ENCODE results near the gene PPT2. TPM values are rescaled to one million over a fixed set of nuclear protein-coding genes. Genes with fewer than 3 reads are reported as not detected.
"Not testable (repeated sequence)": the region's sequence is repeated elsewhere in the genome, so short reads cannot be mapped to it uniquely, and the experiment has no call there.

PPT2 gene
- total RNA-seq, 1 experiment from 2014 or later: 46.3 TPM

DNA sequence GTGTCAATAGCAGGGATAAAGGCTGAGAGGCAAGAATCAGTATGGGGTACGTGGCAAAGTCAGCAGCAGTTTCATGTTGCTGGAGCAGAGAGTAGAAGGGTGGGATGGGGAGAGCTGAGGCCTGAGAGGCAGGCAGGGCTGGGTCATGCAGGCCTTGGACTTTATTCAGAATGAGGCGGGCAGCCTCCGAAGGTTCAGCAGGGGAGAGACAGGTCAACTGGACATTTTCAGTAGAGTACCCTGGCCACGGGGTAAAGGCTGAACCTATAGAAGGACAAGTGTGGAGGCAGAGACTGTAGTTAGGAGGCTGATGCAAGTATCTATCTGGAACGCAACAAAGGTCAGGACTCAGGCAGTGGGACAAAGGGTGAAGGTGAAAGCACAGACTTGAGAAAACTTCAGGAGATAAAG is 56.3 kb downstream of the PPT2 start:
- H3K27ac Mint-ChIP-seq: no peak overlapping the region
- H3K36me3 Mint-ChIP-seq (ENCODE audit: insufficient read depth in 1 of 3, low read depth in 3 of 3): no peaks in the 10 kb centered on the region
- Histone ChIP-seq H3K27me3 (ENCODE audit: insufficient read depth, low read length) (no peaks in the 10 kb centered on the region), H3K18ac (ENCODE audit: insufficient read length, low read depth, low read length) (no peak overlapping the region), H3K9ac (ENCODE audit: extremely low read depth, insufficient read length, low read length) (no peak overlapping the region), H3K9me3 (ENCODE audit: control insufficient read depth, low read depth, low read length) (no peaks in the 10 kb centered on the region), H2BK15ac (ENCODE audit: low read depth, low read length) (no peak overlapping the region), H3K27ac (ENCODE audit: insufficient read length, low read depth, low read length) (no peak overlapping the region), H4K20me1 (ENCODE audit: control insufficient read depth, insufficient read depth, insufficient read length) (no peaks in the 10 kb centered on the region), H3K56ac (ENCODE audit: insufficient read length, low read depth, low read length) (no peak overlapping the region), H4K5ac (ENCODE audit: insufficient read length, low read depth, low read length) (no peak overlapping the region), H3K79me1 (ENCODE audit: insufficient read depth, low read depth, low read length, poor library complexity, severe bottlenecking) (no peaks in the 10 kb centered on the region), H2BK120ac (ENCODE audit: low read depth, low read length, poor library complexity, severe bottlenecking) (no peak overlapping the region), H3K4me2 (ENCODE audit: insufficient read depth, insufficient read length, low read length) (no peak overlapping the region), H2AFZ (ENCODE audit: low read length) (no peak overlapping the region), H3T11ph (ENCODE audit: low read length) (no peak overlapping the region), H2AK5ac (ENCODE audit: insufficient read length, low read length) (no peak overlapping the region), H4K8ac (replicated peaks; ENCODE audit: insufficient read length, low read depth, low read length) (no peak overlapping the region), H2BK12ac (ENCODE audit: insufficient read length, low read depth, low read length) (no peak overlapping the region), H2BK20ac (ENCODE audit: low read depth, low read length, poor library complexity, severe bottlenecking) (no peak overlapping the region), H2BK5ac (ENCODE audit: insufficient read length, low read length) (no peak overlapping the region), H3K23ac (ENCODE audit: insufficient read length, low read depth, low read length) (no peak overlapping the region), H3K14ac (ENCODE audit: insufficient read depth, low read length) (no peak overlapping the region), H4K91ac (ENCODE audit: insufficient read length, low read depth, low read length) (no peak overlapping the region), H3K23me2 (ENCODE audit: insufficient read length, low read depth, low read length, poor library complexity, severe bottlenecking) (no peaks in the 10 kb centered on the region), H3K4ac (ENCODE audit: low read depth, low read length) (no peak overlapping the region), H3K4me1 (ENCODE audit: insufficient read depth, low read length) (no peaks in the 10 kb centered on the region), H3K79me2 (ENCODE audit: insufficient read depth, low read length) (no peaks in the 10 kb centered on the region)
- no peak overlapping the region for H3K4me3 Mint-ChIP-seq
- DNase-seq: no peak
- H3K4me1 Mint-ChIP-seq: no peaks in the 10 kb centered on the region
- TF ChIP-seq, protein P1, sequence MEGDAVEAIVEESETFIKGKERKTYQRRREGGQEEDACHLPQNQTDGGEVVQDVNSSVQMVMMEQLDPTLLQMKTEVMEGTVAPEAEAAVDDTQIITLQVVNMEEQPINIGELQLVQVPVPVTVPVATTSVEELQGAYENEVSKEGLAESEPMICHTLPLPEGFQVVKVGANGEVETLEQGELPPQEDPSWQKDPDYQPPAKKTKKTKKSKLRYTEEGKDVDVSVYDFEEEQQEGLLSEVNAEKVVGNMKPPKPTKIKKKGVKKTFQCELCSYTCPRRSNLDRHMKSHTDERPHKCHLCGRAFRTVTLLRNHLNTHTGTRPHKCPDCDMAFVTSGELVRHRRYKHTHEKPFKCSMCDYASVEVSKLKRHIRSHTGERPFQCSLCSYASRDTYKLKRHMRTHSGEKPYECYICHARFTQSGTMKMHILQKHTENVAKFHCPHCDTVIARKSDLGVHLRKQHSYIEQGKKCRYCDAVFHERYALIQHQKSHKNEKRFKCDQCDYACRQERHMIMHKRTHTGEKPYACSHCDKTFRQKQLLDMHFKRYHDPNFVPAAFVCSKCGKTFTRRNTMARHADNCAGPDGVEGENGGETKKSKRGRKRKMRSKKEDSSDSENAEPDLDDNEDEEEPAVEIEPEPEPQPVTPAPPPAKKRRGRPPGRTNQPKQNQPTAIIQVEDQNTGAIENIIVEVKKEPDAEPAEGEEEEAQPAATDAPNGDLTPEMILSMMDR (conservative IDR thresholded peaks at IDR 0.05): no peak
- peaks cover 7% of the 10 kb centered on the region; the same call in 1 of the 2 replicates for H3K27me3 Mint-ChIP-seq (ENCODE audit: low read depth)
- no CpG with 5 or more reads among the region's 5 CpGs for WGBS (ENCODE audit: extremely low coverage, insufficient read length, low lambda C conversion rate)
- H3K9me3 Mint-ChIP-seq: peaks cover 0 to 3% of the 10 kb centered on the region in 2 experiments; a peak in 2 of 5 replicates

DNA sequence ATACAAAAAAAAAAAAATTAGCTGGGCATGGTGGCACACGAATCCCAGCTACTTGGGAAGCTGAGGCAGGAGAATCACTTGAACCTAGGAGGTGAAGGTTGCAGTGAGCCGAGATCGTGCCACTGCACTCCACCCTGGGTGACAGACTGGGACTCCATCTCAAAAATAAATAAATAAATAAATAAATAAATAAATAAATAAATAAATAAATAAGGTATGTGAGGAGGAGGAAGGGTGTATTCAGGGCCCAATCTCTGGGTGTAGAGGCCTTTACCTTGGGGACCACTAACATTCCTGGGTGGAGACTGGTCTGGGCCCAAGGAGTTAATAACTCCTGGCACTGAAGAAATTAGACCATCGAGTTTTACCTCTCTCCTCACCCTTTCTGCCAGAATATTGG is 57.5 kb downstream of the PPT2 start:
- H3K56ac ChIP-seq (ENCODE audit: insufficient read length, low read depth, low read length); H3T11ph ChIP-seq (ENCODE audit: low read length); H3K23ac ChIP-seq (ENCODE audit: insufficient read length, low read depth, low read length); H2BK20ac ChIP-seq (ENCODE audit: low read depth, low read length, poor library complexity, severe bottlenecking); H2BK15ac ChIP-seq (ENCODE audit: low read depth, low read length); H3K18ac ChIP-seq (ENCODE audit: insufficient read length, low read depth, low read length); H2AK5ac ChIP-seq (ENCODE audit: insufficient read length, low read length); H4K20me1 ChIP-seq (ENCODE audit: control insufficient read depth, insufficient read depth, insufficient read length); H3K79me2 ChIP-seq (ENCODE audit: insufficient read depth, low read length); DNase-seq; H3K27me3 Mint-ChIP-seq (ENCODE audit: low read depth); H3K14ac ChIP-seq (ENCODE audit: insufficient read depth, low read length); H3K27ac Mint-ChIP-seq; H4K91ac ChIP-seq (ENCODE audit: insufficient read length, low read depth, low read length); H3K4ac ChIP-seq (ENCODE audit: low read depth, low read length); H4K8ac ChIP-seq (replicated peaks; ENCODE audit: insufficient read length, low read depth, low read length); H2BK120ac ChIP-seq (ENCODE audit: low read depth, low read length, poor library complexity, severe bottlenecking); H2BK12ac ChIP-seq (ENCODE audit: insufficient read length, low read depth, low read length); H3K9me3 Mint-ChIP-seq; H3K36me3 Mint-ChIP-seq (ENCODE audit: insufficient read depth in 1 of 3, low read depth in 3 of 3); H3K79me1 ChIP-seq (ENCODE audit: insufficient read depth, low read depth, low read length, poor library complexity, severe bottlenecking); H3K23me2 ChIP-seq (ENCODE audit: insufficient read length, low read depth, low read length, poor library complexity, severe bottlenecking); H3K27me3 ChIP-seq (ENCODE audit: insufficient read depth, low read length); H3K27ac ChIP-seq (ENCODE audit: insufficient read length, low read depth, low read length); H2AFZ ChIP-seq (ENCODE audit: low read length); H3K9me3 ChIP-seq (ENCODE audit: control insufficient read depth, low read depth, low read length); H3K4me2 ChIP-seq (ENCODE audit: insufficient read depth, insufficient read length, low read length); H4K5ac ChIP-seq (ENCODE audit: insufficient read length, low read depth, low read length); H3K4me3 Mint-ChIP-seq; H3K4me1 ChIP-seq (ENCODE audit: insufficient read depth, low read length); H2BK5ac ChIP-seq (ENCODE audit: insufficient read length, low read length); H3K9ac ChIP-seq (ENCODE audit: extremely low read depth, insufficient read length, low read length); H3K4me1 Mint-ChIP-seq: not testable (repeated sequence)
- no CpG with 5 or more reads among the region's 4 CpGs for WGBS (ENCODE audit: extremely low coverage, insufficient read length, low lambda C conversion rate)
